GM23338 (cell line): ENCODE measurements around the gene PRR13. TPM values are rescaled to one million over a fixed set of nuclear protein-coding genes. Genes with fewer than 3 reads are reported as not detected.

Experiments
- ATAC-seq: fragments of 200-7000 bp; cut with Tn5 transposase; 3 replicates; pipeline ENCODE4 v1.9.1; 2020
- DNase-seq: peaks from one replicate; pipeline ENCODE4 v3.0.0-alpha.2; 2015; ENCODE audit warnings: low spot score
- H2AFZ ChIP-seq: fragments of 200-600 bp; sonication (generic); 2 replicates; pipeline ENCODE4 v1.8.0; 2016; ENCODE audit warnings: antibody characterized with exemption, mild to moderate bottlenecking, moderate library complexity
- H3F3A ChIP-seq: fragments of 200-600 bp; sonication (generic); replicated peaks from 2 replicates; pipeline ENCODE4 v1.8.0; 2017; ENCODE audit warnings: antibody characterized with exemption, mixed run types, low read depth
- H3K27ac ChIP-seq: fragments of 200-600 bp; sonication (generic); 2 replicates; pipeline ENCODE4 v1.6.1; 2016; ENCODE audit warnings: low read depth
- H3K27me3 ChIP-seq: fragments of 200-600 bp; sonication (generic); 2 replicates; pipeline ENCODE4 v1.8.0; 2016; ENCODE audit warnings: mild to moderate bottlenecking, mixed run types, moderate library complexity; ENCODE audit not compliant: insufficient read depth
- H3K36me3 ChIP-seq: fragments of 200-600 bp; sonication (generic); 2 replicates; pipeline ENCODE4 v1.8.0; 2016; ENCODE audit warnings: mild to moderate bottlenecking; ENCODE audit not compliant: insufficient read depth
- H3K4me1 ChIP-seq: fragments of 200-600 bp; sonication (generic); 2 replicates; pipeline ENCODE4 v1.8.0; 2016; ENCODE audit warnings: mild to moderate bottlenecking, moderate library complexity; ENCODE audit not compliant: insufficient read depth
- H3K4me2 ChIP-seq: fragments of 200-600 bp; sonication (generic); 2 replicates; pipeline ENCODE4 v1.7.1; 2017; ENCODE audit warnings: mixed run types
- H3K4me3 ChIP-seq: fragments of 200-600 bp; sonication (generic); 2 replicates; pipeline ENCODE4 v1.6.1; 2016; ENCODE audit warnings: mixed run types
- H3K79me2 ChIP-seq: fragments of 200-600 bp; sonication (generic); replicated peaks from 2 replicates; pipeline ENCODE4 v1.8.0; 2017; ENCODE audit warnings: mild to moderate bottlenecking; ENCODE audit not compliant: insufficient read depth
- H3K9me2 ChIP-seq: fragments of 200-600 bp; sonication (generic); 2 replicates; pipeline ENCODE4 v1.8.0; 2017; ENCODE audit not compliant: insufficient read depth
- H4K20me1 ChIP-seq: fragments of 200-600 bp; sonication (generic); replicated peaks from 2 replicates; pipeline ENCODE4 v1.8.0; 2017; ENCODE audit warnings: mild to moderate bottlenecking; ENCODE audit not compliant: insufficient read depth
- H3K27ac Mint-ChIP-seq: 2 replicates; pipeline ENCODE4 v1.8.0; 2020; ENCODE audit warnings: inconsistent platforms, mild to moderate bottlenecking, moderate library complexity, mixed read lengths
- H3K27me3 Mint-ChIP-seq: 3 replicates; pipeline ENCODE4 v1.8.0; 2022; ENCODE audit warnings: low read depth, mild to moderate bottlenecking, moderate library complexity, mixed read lengths, inconsistent platforms; ENCODE audit not compliant: insufficient read depth, poor library complexity
- H3K36me3 Mint-ChIP-seq: 3 replicates; pipeline ENCODE4 v1.8.0; 2021; ENCODE audit warnings: low read depth, mild to moderate bottlenecking, inconsistent platforms, moderate library complexity, mixed read lengths
- H3K4me1 Mint-ChIP-seq: 3 replicates; pipeline ENCODE4 v1.8.0; 2020; ENCODE audit warnings: mild to moderate bottlenecking, inconsistent platforms, mixed read lengths
- H3K4me3 Mint-ChIP-seq: 3 replicates; pipeline ENCODE4 v1.8.0; 2021; ENCODE audit warnings: moderate library complexity, mild to moderate bottlenecking, inconsistent platforms, mixed read lengths
- H3K9me3 Mint-ChIP-seq: 3 replicates; pipeline ENCODE4 v1.8.0; 2020; ENCODE audit warnings: moderate library complexity, mild to moderate bottlenecking, inconsistent platforms, mixed read lengths
- CREB1 ChIP-seq: fragments of 250-450 bp; sonication (Bioruptor Pico); IDR thresholded peaks from 2 replicates; pipeline ENCODE4 v1.5.0; 2020; ENCODE audit warnings: low read depth, mild to moderate bottlenecking, moderate library complexity
- EZH2 ChIP-seq: fragments of 200-600 bp; sonication (generic); IDR thresholded peaks from one replicate; pipeline ENCODE4 v1.8.0; 2017; ENCODE audit warnings: antibody characterized with exemption, mild to moderate bottlenecking, low read depth; ENCODE audit not compliant: unreplicated experiment
- EZH2phosphoT487 ChIP-seq: fragments of 200-600 bp; sonication (generic); IDR thresholded peaks from one replicate; pipeline ENCODE4 v1.8.1; 2018; ENCODE audit warnings: antibody characterized with exemption; ENCODE audit not compliant: unreplicated experiment
- JUNB ChIP-seq: IDR thresholded peaks from one replicate; pipeline ENCODE4 v1.6.1; 2016; ENCODE audit warnings: antibody characterized with exemption; ENCODE audit not compliant: unreplicated experiment
- NANOG ChIP-seq: IDR thresholded peaks from 2 replicates; pipeline ENCODE4 v1.6.1; 2016; ENCODE audit warnings: antibody characterized with exemption, borderline replicate concordance
- POLR2AphosphoS5 ChIP-seq: IDR thresholded peaks from 2 replicates; pipeline ENCODE4 v1.6.1; 2016; ENCODE audit warnings: antibody characterized with exemption, low read depth
- STAT1 ChIP-seq: IDR thresholded peaks from one replicate; pipeline ENCODE4 v1.6.1; 2016; ENCODE audit warnings: antibody characterized with exemption; ENCODE audit not compliant: unreplicated experiment
- ZNF331 ChIP-seq: fragments of 250-450 bp; sonication (Bioruptor Pico); IDR thresholded peaks from 2 replicates; pipeline ENCODE4 v1.5.0; 2020; ENCODE audit warnings: low read depth, mild to moderate bottlenecking, moderate library complexity
- polyA plus RNA-seq: library from polyadenylated mRNA; unstranded; fragments of >200 nt; fragmentation: Nextera tagmentation; extraction: Ambion mirVana; gene quantifications from 2 replicates; pipeline ENCODE4 v1.2.1, GENCODE V29; 2016
- total RNA-seq: library from RNA; depleted of rRNA; stranded (reverse); fragments of >200 nt; shearing (Covaris generic); gene quantifications from 2 replicates; pipeline ENCODE4 v1.2.3, GENCODE V29; 2014
- TF ChIP-seq, protein P1 (sequence below), 2 experiments: fragments of 200-600 bp in 1 of 2; sonication (generic) in 1 of 2; conservative IDR thresholded peaks; 2 replicates each; pipeline versions ENCODE4 v1.5.1 to v1.6.1; 2016 to 2017; ENCODE audit warnings: antibody characterized with exemption in 2 of 2, low read depth in 2 of 2, mild to moderate bottlenecking in 2 of 2, moderate library complexity in 1 of 2

Gene PRR13
- total and polyA plus RNA-seq, 2 experiments from 2014 or later, result 70.5 to 303 TPM

DNA sequence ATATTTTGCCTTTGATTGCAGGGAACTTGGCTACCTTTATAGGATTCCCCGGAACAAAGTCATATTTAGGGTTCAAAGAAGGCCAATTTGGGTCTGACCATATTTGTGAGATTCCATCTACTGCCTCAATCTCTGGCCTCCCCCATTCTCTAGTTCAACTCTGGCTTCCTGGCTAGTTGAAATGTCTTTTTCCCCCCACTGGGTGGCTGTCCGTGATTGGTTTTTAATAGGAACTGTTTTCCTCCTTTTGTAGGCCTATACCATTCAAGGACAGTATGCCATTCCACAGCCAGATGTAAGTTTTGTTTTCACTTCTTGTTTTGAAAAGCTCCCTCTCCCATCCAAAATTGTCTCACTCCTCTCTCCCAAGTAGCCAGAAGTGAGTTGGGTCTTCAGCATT is 24.1 kb downstream of the PRR13 start:
- Histone ChIP-seq H3K27ac (peak overlapping the region; percentile 24; the same call in 1 of the 2 replicates), H3K79me2 (peaks cover 83% of the 10 kb centered on the region)

DNA sequence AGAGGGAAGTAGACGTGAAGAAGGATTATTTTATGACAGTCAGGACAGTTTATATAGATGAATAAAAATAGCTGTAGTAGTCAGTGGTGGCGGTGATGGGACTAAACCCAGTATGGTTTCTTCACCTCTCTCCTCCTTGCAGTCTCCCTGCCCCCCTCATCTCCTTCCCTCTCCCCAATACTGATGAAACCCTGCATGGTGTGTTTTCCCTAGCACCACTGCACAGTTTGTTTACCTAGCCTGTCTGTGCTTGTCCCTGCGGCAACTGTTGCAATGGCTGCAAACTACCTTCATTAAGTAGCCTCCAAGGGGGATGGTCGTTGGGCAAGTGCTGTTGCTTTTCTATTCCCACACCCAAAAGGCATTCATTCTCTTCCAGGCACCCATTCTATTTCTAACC is 25.1 kb downstream of the PRR13 start:
- Histone ChIP-seq H2AFZ (no peak overlapping the region), H3K79me2 (peaks cover 79% of the 10 kb centered on the region), H3K4me2 (no peak overlapping the region), H4K20me1 (peaks cover 85% of the 10 kb centered on the region), H3K4me1 (peaks cover 11% of the 10 kb centered on the region; the same call in 1 of the 2 replicates), H3K4me3 (no peak overlapping the region), H3K36me3 (peaks cover 93% of the 10 kb centered on the region), H3F3A (peaks cover 63% of the 10 kb centered on the region), H3K27ac (peak overlapping the region; percentile 24; the same call in 1 of the 2 replicates), H3K9me2 (no peaks in the 10 kb centered on the region), H3K27me3 (no peaks in the 10 kb centered on the region)
- DNase-seq (no peak), ATAC-seq (no peak)
- Mint-ChIP-seq H3K27ac (no peak overlapping the region), H3K4me1 (peaks cover 37% of the 10 kb centered on the region), H3K4me3 (no peak overlapping the region), H3K36me3 (peaks cover 100% of the 10 kb centered on the region), H3K9me3 (no peaks in the 10 kb centered on the region), H3K27me3 (no peaks in the 10 kb centered on the region)
- TF ChIP-seq JUNB (no peak), POLR2AphosphoS5 (no peak)

More for the DNA sequence above, 24.1 kb downstream of the PRR13 start:
- Histone ChIP-seq H3F3A (peaks cover 61% of the 10 kb centered on the region), H4K20me1 (peaks cover 88% of the 10 kb centered on the region), H3K36me3 (peaks cover 96% of the 10 kb centered on the region), H2AFZ (no peak overlapping the region), H3K27me3 (no peaks in the 10 kb centered on the region), H3K4me2 (no peak overlapping the region), H3K4me1 (peaks cover 11% of the 10 kb centered on the region; the same call in 1 of the 2 replicates), H3K4me3 (no peak overlapping the region), H3K9me2 (no peaks in the 10 kb centered on the region)
- H3K9me3 Mint-ChIP-seq, result no peaks in the 10 kb centered on the region
- no peak for ATAC-seq
- H3K36me3 Mint-ChIP-seq, result peaks cover 100% of the 10 kb centered on the region
- DNase-seq, result no peak
- no peak overlapping the region for H3K27ac Mint-ChIP-seq
- H3K27me3 Mint-ChIP-seq, result no peaks in the 10 kb centered on the region
- H3K4me1 Mint-ChIP-seq, result peaks cover 38% of the 10 kb centered on the region
- TF ChIP-seq STAT1 (no peak), POLR2AphosphoS5 (no peak)
- TF ChIP-seq, protein P1, sequence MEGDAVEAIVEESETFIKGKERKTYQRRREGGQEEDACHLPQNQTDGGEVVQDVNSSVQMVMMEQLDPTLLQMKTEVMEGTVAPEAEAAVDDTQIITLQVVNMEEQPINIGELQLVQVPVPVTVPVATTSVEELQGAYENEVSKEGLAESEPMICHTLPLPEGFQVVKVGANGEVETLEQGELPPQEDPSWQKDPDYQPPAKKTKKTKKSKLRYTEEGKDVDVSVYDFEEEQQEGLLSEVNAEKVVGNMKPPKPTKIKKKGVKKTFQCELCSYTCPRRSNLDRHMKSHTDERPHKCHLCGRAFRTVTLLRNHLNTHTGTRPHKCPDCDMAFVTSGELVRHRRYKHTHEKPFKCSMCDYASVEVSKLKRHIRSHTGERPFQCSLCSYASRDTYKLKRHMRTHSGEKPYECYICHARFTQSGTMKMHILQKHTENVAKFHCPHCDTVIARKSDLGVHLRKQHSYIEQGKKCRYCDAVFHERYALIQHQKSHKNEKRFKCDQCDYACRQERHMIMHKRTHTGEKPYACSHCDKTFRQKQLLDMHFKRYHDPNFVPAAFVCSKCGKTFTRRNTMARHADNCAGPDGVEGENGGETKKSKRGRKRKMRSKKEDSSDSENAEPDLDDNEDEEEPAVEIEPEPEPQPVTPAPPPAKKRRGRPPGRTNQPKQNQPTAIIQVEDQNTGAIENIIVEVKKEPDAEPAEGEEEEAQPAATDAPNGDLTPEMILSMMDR (conservative IDR thresholded peaks at IDR 0.05; ENCODE audit: low read depth in 2 of 2), result no peak
- H3K4me3 Mint-ChIP-seq, result no peak overlapping the region

DNA sequence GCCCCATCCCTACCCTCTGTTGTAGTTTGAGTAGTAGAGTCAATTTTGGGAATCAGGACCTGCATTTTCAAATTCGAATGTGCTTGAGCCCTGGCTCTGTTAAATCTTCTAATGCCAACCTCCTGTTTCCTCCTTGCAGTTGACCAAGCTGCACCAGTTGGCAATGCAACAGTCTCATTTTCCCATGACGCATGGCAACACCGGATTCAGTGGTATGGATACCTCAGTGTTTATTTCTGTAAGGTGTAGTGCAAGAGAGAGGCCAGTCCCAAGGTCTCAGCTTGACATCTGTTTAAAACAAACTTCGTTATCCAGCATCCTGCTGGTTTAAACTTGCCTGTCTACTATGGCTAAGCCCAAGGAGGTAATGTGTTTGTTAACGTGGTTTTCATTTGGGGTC is 25.5 kb downstream of the PRR13 start:
- peaks cover 36% of the 10 kb centered on the region for H3K4me1 Mint-ChIP-seq
- H4K20me1 ChIP-seq, result peaks cover 85% of the 10 kb centered on the region
- no peaks in the 10 kb centered on the region for H3K27me3 ChIP-seq
- no peak for ATAC-seq
- no peak overlapping the region for H2AFZ ChIP-seq
- H3K36me3 ChIP-seq, result peaks cover 93% of the 10 kb centered on the region
- peaks cover 12% of the 10 kb centered on the region for H3K4me1 ChIP-seq
- DNase-seq, result no peak
- H3F3A ChIP-seq, result peaks cover 63% of the 10 kb centered on the region
- no peak overlapping the region for H3K4me3 ChIP-seq
- no peak for TF ChIP-seq STAT1
- no peak for TF ChIP-seq NANOG
- TF ChIP-seq JUNB, result no peak
- no peak for TF ChIP-seq CREB1 (CRISPR knock-in tag)
- TF ChIP-seq EZH2phosphoT487, result no peak
- no peak for TF ChIP-seq EZH2
- no peak for TF ChIP-seq ZNF331
- H3K27me3 Mint-ChIP-seq, result no peaks in the 10 kb centered on the region
- H3K27ac Mint-ChIP-seq, result no peak overlapping the region
- H3K9me2 ChIP-seq, result no peaks in the 10 kb centered on the region
- peaks cover 77% of the 10 kb centered on the region for H3K79me2 ChIP-seq
- H3K4me2 ChIP-seq, result no peak overlapping the region
- no peak overlapping the region for H3K4me3 Mint-ChIP-seq
- peaks cover 100% of the 10 kb centered on the region for H3K36me3 Mint-ChIP-seq
- H3K27ac ChIP-seq, result no peak overlapping the region
- H3K9me3 Mint-ChIP-seq, result no peaks in the 10 kb centered on the region
